ENCODE results near the gene GPATCH2L. TPM values are rescaled to one million over a fixed set of nuclear protein-coding genes. Genes with fewer than 3 reads are reported as not detected.

Gene GPATCH2L
- total RNA-seq, 6 experiments from 2014 or later: 10.0 to 20.7 (median 14.7) TPM

DNA sequence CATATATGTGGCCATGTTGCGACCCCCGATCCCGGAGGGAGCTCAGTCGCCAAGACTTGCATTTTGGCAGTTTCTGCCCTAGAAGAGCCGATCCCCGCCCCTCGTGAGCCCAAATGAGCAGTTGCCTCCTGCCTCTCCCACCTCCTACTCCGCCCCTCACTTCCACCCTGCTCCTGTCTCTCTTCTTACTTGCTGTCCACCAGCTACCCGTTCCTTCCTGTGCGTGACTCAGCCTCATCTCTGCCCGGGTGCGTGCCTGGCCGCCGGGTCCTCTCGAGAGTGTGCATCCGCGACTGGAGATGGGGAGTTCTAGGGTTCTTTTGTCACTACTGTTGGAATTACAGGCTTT, 585 bp downstream of the GPATCH2L start:
- Histone ChIP-seq H3K27me3 (no peaks in the 10 kb centered on the region), H3K36me3 (peaks cover 0 to 6% (median 2%) of the 10 kb centered on the region in 4 donors), H3K4me3 (peak overlapping the region; percentile 98 to 100 (median 99)), H3K4me1 (peaks cover 0 to 25% (median 0%) of the 10 kb centered on the region in 4 donors), H3K27ac (peak overlapping the region; percentile 64 to 91 (median 78)), H3K9me3 (no peaks in the 10 kb centered on the region)
- intact Hi-C loops (cut with DNase I): no loop called here
- under 1% methylated on average over 13 of the region's 17 CpGs for WGBS (ENCODE audit: insufficient coverage, low coverage, low lambda C conversion rate, missing lambda C conversion rate)
- TF ChIP-seq, protein P1, sequence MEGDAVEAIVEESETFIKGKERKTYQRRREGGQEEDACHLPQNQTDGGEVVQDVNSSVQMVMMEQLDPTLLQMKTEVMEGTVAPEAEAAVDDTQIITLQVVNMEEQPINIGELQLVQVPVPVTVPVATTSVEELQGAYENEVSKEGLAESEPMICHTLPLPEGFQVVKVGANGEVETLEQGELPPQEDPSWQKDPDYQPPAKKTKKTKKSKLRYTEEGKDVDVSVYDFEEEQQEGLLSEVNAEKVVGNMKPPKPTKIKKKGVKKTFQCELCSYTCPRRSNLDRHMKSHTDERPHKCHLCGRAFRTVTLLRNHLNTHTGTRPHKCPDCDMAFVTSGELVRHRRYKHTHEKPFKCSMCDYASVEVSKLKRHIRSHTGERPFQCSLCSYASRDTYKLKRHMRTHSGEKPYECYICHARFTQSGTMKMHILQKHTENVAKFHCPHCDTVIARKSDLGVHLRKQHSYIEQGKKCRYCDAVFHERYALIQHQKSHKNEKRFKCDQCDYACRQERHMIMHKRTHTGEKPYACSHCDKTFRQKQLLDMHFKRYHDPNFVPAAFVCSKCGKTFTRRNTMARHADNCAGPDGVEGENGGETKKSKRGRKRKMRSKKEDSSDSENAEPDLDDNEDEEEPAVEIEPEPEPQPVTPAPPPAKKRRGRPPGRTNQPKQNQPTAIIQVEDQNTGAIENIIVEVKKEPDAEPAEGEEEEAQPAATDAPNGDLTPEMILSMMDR (IDR thresholded peaks at IDR 0.05): no peak
- TF ChIP-seq POLR2A (IDR thresholded peaks at IDR 0.05): no peak
- peak; percentile 65 to 68 (median 68) for DNase-seq
- peak; percentile 70 to 85 (median 77) for ATAC-seq

DNA sequence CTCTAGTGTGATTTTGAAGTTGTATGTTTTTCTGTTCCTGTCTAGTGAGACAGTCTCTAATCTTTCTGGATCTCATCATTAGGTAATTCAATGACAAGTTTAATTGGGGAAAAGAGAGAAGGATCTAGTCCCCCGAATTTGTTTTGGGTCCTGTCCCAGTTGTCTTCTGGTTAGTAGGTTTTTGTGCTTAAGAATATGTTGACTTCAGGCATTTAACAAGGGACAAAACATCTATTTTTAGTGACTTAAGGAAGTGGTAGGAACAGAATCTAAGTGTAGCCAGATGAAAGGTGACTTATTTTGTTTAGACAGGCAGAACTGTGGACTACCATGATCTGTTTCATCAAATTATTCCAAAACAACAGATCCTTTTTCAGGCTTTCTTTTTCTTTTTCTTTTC, 2.2 kb downstream of the GPATCH2L start:
- Histone ChIP-seq H3K9me3 (no peaks in the 10 kb centered on the region), H3K4me3 (no peak overlapping the region), H3K27ac (no peak overlapping the region), H3K27me3 (no peaks in the 10 kb centered on the region), H3K4me1 (peaks cover 0 to 25% (median 0%) of the 10 kb centered on the region in 4 donors), H3K36me3 (peaks cover 0 to 15% (median 2%) of the 10 kb centered on the region in 4 donors)
- WGBS (ENCODE audit: insufficient coverage, low coverage, low lambda C conversion rate, missing lambda C conversion rate): 50% methylated on average over 1 of the region's 1 CpG
- DNase-seq (no peak), ATAC-seq (no peak)
- intact Hi-C loops (cut with DNase I): no loop called here
- TF ChIP-seq, protein P1 (IDR thresholded peaks at IDR 0.05): no peak
- no peak for TF ChIP-seq POLR2A (IDR thresholded peaks at IDR 0.05)

DNA sequence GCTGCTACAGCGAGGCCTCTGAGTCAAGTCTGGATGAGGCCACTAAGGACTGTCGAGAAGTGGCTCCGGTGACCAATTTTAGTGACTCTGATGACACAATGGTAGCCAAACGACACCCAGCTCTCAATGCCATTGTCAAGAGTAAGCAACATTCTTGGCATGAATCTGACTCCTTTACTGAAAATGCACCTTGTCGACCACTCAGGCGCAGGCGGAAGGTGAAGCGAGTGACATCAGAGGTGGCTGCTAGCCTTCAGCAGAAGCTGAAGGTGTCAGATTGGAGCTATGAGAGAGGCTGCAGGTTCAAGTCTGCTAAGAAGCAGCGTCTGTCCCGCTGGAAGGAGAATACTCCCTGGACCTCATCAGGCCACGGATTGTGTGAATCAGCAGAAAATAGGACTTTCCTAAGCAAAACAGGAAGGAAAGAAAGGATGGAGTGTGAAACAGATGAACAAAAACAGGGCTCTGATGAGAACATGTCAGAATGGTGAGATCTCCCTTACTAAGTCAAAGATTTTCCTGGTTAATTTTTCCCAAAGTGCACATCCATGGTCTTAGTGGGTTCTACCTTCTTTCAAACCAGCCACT, 2.9 kb downstream of the GPATCH2L start:
- Histone ChIP-seq H3K4me1 (peaks cover 0 to 25% (median 0%) of the 10 kb centered on the region in 4 donors), H3K9me3 (no peaks in the 10 kb centered on the region), H3K4me3 (no peak overlapping the region), H3K36me3 (peaks cover 0 to 22% (median 2%) of the 10 kb centered on the region in 4 donors), H3K27ac (no peak overlapping the region), H3K27me3 (no peaks in the 10 kb centered on the region)
- DNase-seq (no peak), ATAC-seq (no peak)
- 82% methylated on average over 7 of the region's 11 CpGs for WGBS (ENCODE audit: insufficient coverage, low coverage, low lambda C conversion rate, missing lambda C conversion rate)
- TF ChIP-seq POLR2A (IDR thresholded peaks at IDR 0.05): no peak
- TF ChIP-seq, protein P1 (IDR thresholded peaks at IDR 0.05): no peak
- intact Hi-C loops (cut with DNase I): no loop called here

DNA sequence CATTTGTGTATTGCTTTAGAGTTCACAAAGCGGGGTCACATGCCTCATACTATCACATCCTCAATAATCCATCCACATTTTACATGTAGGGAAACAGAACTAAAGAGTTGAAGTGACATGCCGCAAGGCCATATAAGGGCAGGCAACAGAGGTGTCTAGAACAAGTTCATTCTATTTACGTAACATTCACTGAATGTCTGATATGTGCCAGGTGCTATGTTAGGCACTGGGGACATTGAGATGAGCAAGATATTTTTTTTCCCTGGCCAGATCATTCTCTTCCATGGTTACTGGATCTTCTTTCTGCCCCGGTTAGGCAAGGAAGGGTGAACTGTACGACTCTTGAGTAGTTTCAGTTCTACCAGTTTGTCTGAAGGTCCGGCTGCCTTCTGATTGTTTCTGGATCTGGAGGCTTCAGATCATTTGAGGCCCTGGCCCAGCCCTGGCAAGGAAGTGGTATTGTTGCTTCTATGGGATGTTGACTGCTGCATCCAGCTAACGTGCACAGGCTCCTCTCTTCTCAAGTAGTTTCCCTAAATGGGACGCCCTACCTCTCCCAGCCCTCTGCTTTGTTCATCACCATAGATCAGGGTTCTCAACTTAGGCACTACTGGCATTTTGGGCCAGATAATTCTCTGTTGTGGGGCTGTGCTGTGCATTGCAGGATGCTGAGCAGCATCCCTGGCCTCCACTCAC, 12.1 kb downstream of the GPATCH2L start:
- H3K36me3 ChIP-seq: peaks cover 0 to 23% (median 5%) of the 10 kb centered on the region in 4 donors
- DNase-seq (no peak), ATAC-seq (no peak)
- H3K27ac ChIP-seq: no peak overlapping the region
- no peak overlapping the region for H3K4me3 ChIP-seq
- TF ChIP-seq POLR2A (IDR thresholded peaks at IDR 0.05): no peak
- TF ChIP-seq, protein P1 (IDR thresholded peaks at IDR 0.05): no peak
- no peaks in the 10 kb centered on the region for H3K27me3 ChIP-seq
- 84% methylated on average over 8 of the region's 8 CpGs for WGBS (ENCODE audit: insufficient coverage, low coverage, low lambda C conversion rate, missing lambda C conversion rate)
- intact Hi-C loops (cut with DNase I): no loop called here
- H3K4me1 ChIP-seq: no peaks in the 10 kb centered on the region
- no peaks in the 10 kb centered on the region for H3K9me3 ChIP-seq
